HCT116 (cell line): ENCODE data around the gene CAMKMT. TPM values are rescaled to one million over a fixed set of nuclear protein-coding genes. Genes with fewer than 3 reads are reported as not detected.

Experiments
- ATAC-seq: fragments of 200-7000 bp; cut with Tn5 transposase; 2 replicates; pipeline ENCODE4 v1.9.1; 2020; ENCODE audit warnings: mild to moderate bottlenecking, moderate library complexity
- BruUV-seq: library from RNA; stranded (reverse); fragments of 400-500 nt; replicated peaks from 2 replicates; lab custom pipeline; 2021; lab: Mats Ljungman, UMichigan
- CTCF ChIA-PET: fragments of 300-600 bp; sonication (Branson Sonifier 250); formaldehyde crosslinking; loops from one replicate; lab custom pipeline; 2021; ENCODE audit warnings: antibody characterized with exemption; lab: Charles Lee
- POLR2A ChIA-PET: fragments of 300-600, 350-600 bp; sonication (Branson Sonifier 250); formaldehyde crosslinking; loops from one replicate; lab custom pipeline; 2021; ENCODE audit warnings: antibody characterized with exemption; lab: Charles Lee
- RAD21 ChIA-PET, 2 experiments: fragments of 300-600 bp; sonication (Branson Sonifier 250); formaldehyde crosslinking; loops; one replicate each; lab custom pipeline; 2023; ENCODE audit warnings: low total read pairs in 2 of 2; ENCODE audit not compliant: uncharacterized antibody in 2 of 2, unreplicated experiment in 2 of 2, low non-redundant PET in 1 of 2; lab: Charles Lee
- DNase-seq: peaks from one replicate; pipeline ENCODE4 v3.0.0-alpha.2; 2010; ENCODE audit warnings: low read depth, low spot score
- H2AFZ ChIP-seq: fragments of 200-600 bp; shearing (Covaris generic), sonication (generic); 2 replicates; pipeline ENCODE4 v1.6.1; 2017; ENCODE audit warnings: low read depth, mixed run types, mixed read lengths, antibody characterized with exemption, low read length; ENCODE audit not compliant: poor library complexity, severe bottlenecking
- H3K27ac ChIP-seq: 2 replicates; pipeline ENCODE4 v1.5.1; 2012; ENCODE audit warnings: low read depth, low read length
- H3K27me3 ChIP-seq: fragments of 200-600 bp; sonication (generic); 2 replicates; pipeline ENCODE4 v1.6.1; 2016; ENCODE audit warnings: mixed run types, low read length, mixed read lengths; ENCODE audit not compliant: insufficient read depth
- H3K36me3 ChIP-seq, 2 experiments: fragments of 200-500 bp in 1 of 2; fragments of 200-600 bp in 1 of 2; sonication (Bioruptor generic) in 1 of 2; sonication (generic) in 1 of 2; 2 replicates each; pipeline versions ENCODE4 v1.5.1 to v1.6.1; 2014 to 2016; ENCODE audit warnings: low read length in 2 of 2, inconsistent platforms in 1 of 2, mixed read lengths in 1 of 2, mixed run types in 1 of 2; ENCODE audit not compliant: insufficient read depth in 2 of 2, control insufficient read depth in 1 of 2
- H3K4me1 ChIP-seq, 2 experiments: fragments of 200-600 bp in 1 of 2; sonication (generic) in 1 of 2; 2 replicates each; pipeline versions ENCODE4 v1.5.1 to v1.6.1; 2012 to 2017; ENCODE audit warnings: low read length in 2 of 2, inconsistent platforms in 1 of 2, mild to moderate bottlenecking in 1 of 2, mixed read lengths in 1 of 2, mixed run types in 1 of 2, moderate library complexity in 1 of 2; ENCODE audit not compliant: insufficient read depth in 2 of 2, control insufficient read depth in 1 of 2
- H3K4me2 ChIP-seq: fragments of 200-600 bp; sonication (generic); 2 replicates; pipeline ENCODE4 v1.6.1; 2017; ENCODE audit warnings: mixed run types, low read length, mixed read lengths
- H3K4me3 ChIP-seq, 2 experiments: fragments of 200-600 bp in 1 of 2; sonication (generic) in 1 of 2; replicated peaks in 1 of 2; 2 replicates each; pipeline ENCODE4 v1.5.1; 2011 to 2016; ENCODE audit warnings: low read length in 2 of 2, control low read depth in 1 of 2, low read depth in 1 of 2, mild to moderate bottlenecking in 1 of 2, mixed read lengths in 1 of 2, mixed run types in 1 of 2
- H3K79me2 ChIP-seq: fragments of 200-600 bp; sonication (generic); 2 replicates; pipeline ENCODE4 v1.6.1; 2017; ENCODE audit warnings: mild to moderate bottlenecking, mixed run types, low read length, moderate library complexity, mixed read lengths; ENCODE audit not compliant: insufficient read depth
- H3K9ac ChIP-seq: fragments of 200-600 bp; sonication (generic); 2 replicates; pipeline ENCODE4 v1.6.1; 2016; ENCODE audit warnings: low read length, mixed read lengths
- H3K9me2 ChIP-seq: fragments of 200-600 bp; sonication (generic), shearing (Covaris generic); 2 replicates; pipeline ENCODE4 v1.6.1; 2017; ENCODE audit warnings: mixed run types, mild to moderate bottlenecking, moderate library complexity; ENCODE audit not compliant: insufficient read depth
- H3K9me3 ChIP-seq, 2 experiments: fragments of 200-500 bp in 1 of 2; fragments of 200-600 bp in 1 of 2; sonication (Bioruptor generic) in 1 of 2; sonication (generic) in 1 of 2; 2 replicates each; pipeline ENCODE4 v1.6.1; 2014 to 2017; ENCODE audit warnings: low read length in 2 of 2, mixed read lengths in 2 of 2, inconsistent platforms in 1 of 2, low read depth in 1 of 2, mild to moderate bottlenecking in 1 of 2, mixed run types in 1 of 2, moderate library complexity in 1 of 2; ENCODE audit not compliant: control insufficient read depth in 1 of 2, insufficient read depth in 1 of 2
- H4K20me1 ChIP-seq: fragments of 200-600 bp; sonication (generic), shearing (Covaris generic); 2 replicates; pipeline ENCODE4 v1.6.1; 2017; ENCODE audit warnings: mixed run types, mild to moderate bottlenecking, moderate library complexity; ENCODE audit not compliant: insufficient read depth
- ELF1 ChIP-seq: IDR thresholded peaks from 2 replicates; pipeline ENCODE4 v1.6.1; 2012; ENCODE audit warnings: low read depth, borderline replicate concordance
- EZH2phosphoT487 ChIP-seq: fragments of 200-600 bp; IDR thresholded peaks from 2 replicates; pipeline ENCODE4 v1.6.1; 2018; ENCODE audit warnings: antibody characterized with exemption, borderline replicate concordance
- SP1 ChIP-seq: IDR thresholded peaks from 2 replicates; pipeline ENCODE4 v1.6.1; 2012; ENCODE audit warnings: low read depth
- ZNF274 ChIP-seq: fragments of 200-500 bp; sonication (Bioruptor generic); IDR thresholded peaks from 2 replicates; pipeline ENCODE4 v1.6.1; 2014; ENCODE audit warnings: mild to moderate bottlenecking, low read depth, low read length, inconsistent platforms
- intact Hi-C: fragments of 100-400 bp; cut with micrococcal nuclease; formaldehyde crosslinking; loops from 2 replicates; pipeline ENCODE4 v1.10.0; 2022
- total RNA-seq: library from RNA; stranded (reverse); gene quantifications from one replicate; pipeline ENCODE4 v1.2.1, GENCODE V29; 2021; ENCODE audit not compliant: unreplicated experiment
- TF ChIP-seq, protein P1 (sequence below): IDR thresholded peaks from 2 replicates; pipeline ENCODE4 v1.6.1; 2012
- TF ChIP-seq, protein P2 (sequence below): IDR thresholded peaks from 2 replicates; pipeline ENCODE4 v1.6.1; 2012; ENCODE audit warnings: low read depth

Gene CAMKMT
- total RNA-seq, 1 experiment from 2014 or later: 10.6 TPM

DNA sequence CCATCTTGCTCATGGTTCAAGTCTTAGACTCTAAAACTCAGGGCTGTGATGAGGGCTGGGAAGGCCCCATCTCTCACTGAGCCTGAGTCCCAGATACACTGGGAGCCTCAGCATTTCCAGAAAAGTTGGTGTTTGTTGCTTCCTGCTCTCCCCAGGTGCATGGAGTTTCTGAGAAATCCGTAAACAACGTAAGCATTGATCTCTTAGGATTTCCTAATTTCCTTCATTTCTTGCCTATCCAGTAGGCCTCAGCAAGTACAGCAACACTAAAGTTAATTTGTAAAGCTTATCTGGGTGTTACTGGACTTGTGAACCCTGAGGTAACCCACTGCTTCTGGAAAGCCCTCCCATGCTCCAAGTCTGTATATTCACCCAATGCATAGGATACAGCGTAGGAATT lies 380.3 kb downstream of the CAMKMT start:
- POLR2A ChIA-PET: no interaction called here
- no peak for ATAC-seq
- intact Hi-C loops: no loop called here

DNA sequence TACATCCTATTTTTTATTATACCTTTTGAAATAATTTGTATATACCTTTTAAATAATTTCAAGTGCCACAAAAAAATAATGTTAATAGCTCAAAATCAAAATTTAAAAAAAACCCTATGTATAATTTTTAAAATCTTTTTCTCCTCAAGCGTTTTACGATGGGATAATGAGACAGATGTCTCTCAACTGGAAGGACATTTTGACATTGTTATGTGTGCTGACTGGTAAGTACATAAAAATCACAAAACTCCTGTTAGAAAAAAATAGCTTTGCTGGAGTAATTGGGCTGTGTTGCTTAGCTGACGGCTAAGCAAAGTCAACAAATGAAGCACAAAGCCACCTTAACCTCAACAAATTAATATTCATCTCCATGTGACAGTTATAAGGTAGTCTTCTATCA lies 381.7 kb downstream of the CAMKMT start:
- no peak for ATAC-seq
- no peaks in the 10 kb centered on the region for H3K9me2 ChIP-seq
- H3K4me1 ChIP-seq: 0 out of 4 replicates have a peak, but pooled peaks cover 0 to 4% of the 10 kb centered on the region in 2 experiments
- H3K4me2 ChIP-seq: no peak overlapping the region
- H4K20me1 ChIP-seq: no peaks in the 10 kb centered on the region
- no peaks in the 10 kb centered on the region for H3K36me3 ChIP-seq
- RAD21 ChIA-PET: no interaction called here
- no peak overlapping the region for H3K27ac ChIP-seq
- CTCF ChIA-PET: interaction anchor here (0.5 kb wide), 1 partner anchor 614 kb away, joined by 5 read pairs; no protein-coding TSS in a partner anchor
- H2AFZ ChIP-seq: no peak overlapping the region
- no TSS peak for BruUV-seq
- H3K79me2 ChIP-seq: no peaks in the 10 kb centered on the region
- H3K27me3 ChIP-seq: no peaks in the 10 kb centered on the region
- TF ChIP-seq ELF1: no peak
- TF ChIP-seq, protein P1, sequence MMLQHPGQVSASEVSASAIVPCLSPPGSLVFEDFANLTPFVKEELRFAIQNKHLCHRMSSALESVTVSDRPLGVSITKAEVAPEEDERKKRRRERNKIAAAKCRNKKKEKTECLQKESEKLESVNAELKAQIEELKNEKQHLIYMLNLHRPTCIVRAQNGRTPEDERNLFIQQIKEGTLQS: no peak
- TF ChIP-seq, all 23 proteins: peak for 0
- intact Hi-C loops: no loop called here
- Histone ChIP-seq H3K4me3 (no peak overlapping the region), H3K9ac (no peak overlapping the region), H3K9me3 (no peaks in the 10 kb centered on the region)
- DNase-seq: no peak
- POLR2A ChIA-PET: no interaction called here

More for the DNA sequence above, 380.3 kb downstream of the CAMKMT start:
- no peak overlapping the region for H3K4me3 ChIP-seq
- no peaks in the 10 kb centered on the region for H4K20me1 ChIP-seq
- H2AFZ ChIP-seq: no peak overlapping the region
- no peak overlapping the region for H3K4me2 ChIP-seq
- no peak overlapping the region for H3K9ac ChIP-seq
- no peak for DNase-seq
- H3K27me3 ChIP-seq: no peaks in the 10 kb centered on the region
- CTCF ChIA-PET: no interaction called here
- no TSS peak for BruUV-seq
- no peaks in the 10 kb centered on the region for H3K36me3 ChIP-seq
- no peak overlapping the region for H3K27ac ChIP-seq
- RAD21 ChIA-PET: no interaction called here
- no peaks in the 10 kb centered on the region for H3K9me2 ChIP-seq
- H3K9me3 ChIP-seq: peaks cover 0 to 5% of the 10 kb centered on the region in 2 experiments; a peak in 1 of 4 replicates
- TF ChIP-seq ZNF274: no peak
- no peak for TF ChIP-seq SP1
- TF ChIP-seq, protein P2, sequence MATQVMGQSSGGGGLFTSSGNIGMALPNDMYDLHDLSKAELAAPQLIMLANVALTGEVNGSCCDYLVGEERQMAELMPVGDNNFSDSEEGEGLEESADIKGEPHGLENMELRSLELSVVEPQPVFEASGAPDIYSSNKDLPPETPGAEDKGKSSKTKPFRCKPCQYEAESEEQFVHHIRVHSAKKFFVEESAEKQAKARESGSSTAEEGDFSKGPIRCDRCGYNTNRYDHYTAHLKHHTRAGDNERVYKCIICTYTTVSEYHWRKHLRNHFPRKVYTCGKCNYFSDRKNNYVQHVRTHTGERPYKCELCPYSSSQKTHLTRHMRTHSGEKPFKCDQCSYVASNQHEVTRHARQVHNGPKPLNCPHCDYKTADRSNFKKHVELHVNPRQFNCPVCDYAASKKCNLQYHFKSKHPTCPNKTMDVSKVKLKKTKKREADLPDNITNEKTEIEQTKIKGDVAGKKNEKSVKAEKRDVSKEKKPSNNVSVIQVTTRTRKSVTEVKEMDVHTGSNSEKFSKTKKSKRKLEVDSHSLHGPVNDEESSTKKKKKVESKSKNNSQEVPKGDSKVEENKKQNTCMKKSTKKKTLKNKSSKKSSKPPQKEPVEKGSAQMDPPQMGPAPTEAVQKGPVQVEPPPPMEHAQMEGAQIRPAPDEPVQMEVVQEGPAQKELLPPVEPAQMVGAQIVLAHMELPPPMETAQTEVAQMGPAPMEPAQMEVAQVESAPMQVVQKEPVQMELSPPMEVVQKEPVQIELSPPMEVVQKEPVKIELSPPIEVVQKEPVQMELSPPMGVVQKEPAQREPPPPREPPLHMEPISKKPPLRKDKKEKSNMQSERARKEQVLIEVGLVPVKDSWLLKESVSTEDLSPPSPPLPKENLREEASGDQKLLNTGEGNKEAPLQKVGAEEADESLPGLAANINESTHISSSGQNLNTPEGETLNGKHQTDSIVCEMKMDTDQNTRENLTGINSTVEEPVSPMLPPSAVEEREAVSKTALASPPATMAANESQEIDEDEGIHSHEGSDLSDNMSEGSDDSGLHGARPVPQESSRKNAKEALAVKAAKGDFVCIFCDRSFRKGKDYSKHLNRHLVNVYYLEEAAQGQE: no peak
- no peak for TF ChIP-seq EZH2phosphoT487
- H3K4me1 ChIP-seq: no peaks in the 10 kb centered on the region
- H3K79me2 ChIP-seq: no peaks in the 10 kb centered on the region
